KMS-11 (cell line): ENCODE results near the gene OXA1L.
A peak's percentile ranks its signal among the peaks of the same experiment; 100 is the strongest.
"Not testable (repeated sequence)": the region's sequence is repeated elsewhere in the genome, so short reads cannot be mapped to it uniquely, and the experiment has no call there.

ENCODE experiments used
- H2AFZ ChIP-seq: fragments of 200-600 bp; sonication (generic); 2 replicates; pipeline ENCODE4 v1.6.1; 2016; ENCODE audit warnings: antibody characterized with exemption, mixed run types, low read depth
- H3K27ac ChIP-seq: fragments of 200-600 bp; sonication (generic); 2 replicates; pipeline ENCODE4 v1.6.1; 2016; ENCODE audit warnings: mild to moderate bottlenecking, mixed run types
- H3K27me3 ChIP-seq: fragments of 200-600 bp; sonication (generic); 2 replicates; pipeline ENCODE4 v1.6.1; 2017; ENCODE audit warnings: mild to moderate bottlenecking, low read depth, mixed run types, moderate library complexity; ENCODE audit not compliant: insufficient read depth
- H3K36me3 ChIP-seq: fragments of 200-600 bp; sonication (generic); 2 replicates; pipeline ENCODE4 v1.6.1; 2017; ENCODE audit warnings: mild to moderate bottlenecking, mixed run types; ENCODE audit not compliant: insufficient read depth
- H3K4me1 ChIP-seq: fragments of 200-600 bp; sonication (generic); 2 replicates; pipeline ENCODE4 v1.6.1; 2016; ENCODE audit warnings: mild to moderate bottlenecking, low read depth, mixed run types; ENCODE audit not compliant: poor library complexity, severe bottlenecking
- H3K4me2 ChIP-seq: fragments of 200-600 bp; sonication (generic); 2 replicates; pipeline ENCODE4 v1.7.0; 2016; ENCODE audit warnings: mild to moderate bottlenecking, mixed run types
- H3K4me3 ChIP-seq: fragments of 200-600 bp; sonication (generic); IDR thresholded peaks from 2 replicates; pipeline ENCODE4 v1.6.1; 2017; ENCODE audit warnings: low read depth, low read length, mixed read lengths; ENCODE audit not compliant: insufficient read depth
- H3K79me2 ChIP-seq: fragments of 200-600 bp; sonication (generic); 2 replicates; pipeline ENCODE4 v1.6.1; 2016; ENCODE audit warnings: low read depth, mixed run types; ENCODE audit not compliant: insufficient read depth
- H3K9ac ChIP-seq: fragments of 200-600 bp; sonication (generic); 2 replicates; pipeline ENCODE4 v1.6.1; 2016; ENCODE audit warnings: mild to moderate bottlenecking, mixed run types
- H4K20me1 ChIP-seq: fragments of 200-600 bp; sonication (generic); 2 replicates; pipeline ENCODE4 v1.6.1; 2016; ENCODE audit warnings: mild to moderate bottlenecking, mixed run types; ENCODE audit not compliant: insufficient read depth
- TF ChIP-seq, protein P1 (sequence below): fragments of 200-600 bp; sonication (generic); conservative IDR thresholded peaks from 2 replicates; pipeline ENCODE4 v1.6.1; 2017; ENCODE audit warnings: low read depth, mild to moderate bottlenecking, antibody characterized with exemption, low read length, moderate library complexity, mixed read lengths

Gene OXA1L

DNA sequence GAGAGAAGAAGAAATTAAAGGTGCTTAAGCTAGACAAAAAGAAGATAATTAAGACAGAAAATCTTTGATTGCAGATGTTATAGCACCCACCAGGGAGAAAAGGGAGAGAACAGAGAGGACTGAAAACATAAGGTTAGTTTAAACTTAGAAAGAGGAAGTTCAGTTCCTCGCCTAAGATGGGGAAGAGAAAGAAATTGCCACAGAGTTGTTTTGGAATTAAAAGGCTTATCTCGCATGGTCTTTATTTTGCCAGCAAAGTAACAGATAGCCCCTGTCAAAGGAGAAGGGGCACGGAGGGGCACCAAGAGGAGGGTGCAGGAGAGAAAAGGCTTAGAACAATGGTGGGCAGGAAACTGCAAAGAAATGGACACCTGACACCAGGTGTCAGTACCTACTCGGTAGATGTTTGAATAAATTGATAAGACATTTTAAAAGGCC is 17.8 kb upstream of the OXA1L start:
- Histone ChIP-seq H3K4me3 (no peak overlapping the region), H4K20me1 (no peaks in the 10 kb centered on the region), H3K79me2 (no peaks in the 10 kb centered on the region), H3K27me3 (no peaks in the 10 kb centered on the region), H3K27ac (peak overlapping the region; percentile 99), H3K36me3 (no peaks in the 10 kb centered on the region), H3K4me2 (peak overlapping the region; percentile 38), H3K4me1 (peaks cover 62% of the 10 kb centered on the region), H2AFZ (peak overlapping the region; percentile 64), H3K9ac (peak overlapping the region; percentile 65; the same call in 1 of the 2 replicates)
- TF ChIP-seq, protein P1, sequence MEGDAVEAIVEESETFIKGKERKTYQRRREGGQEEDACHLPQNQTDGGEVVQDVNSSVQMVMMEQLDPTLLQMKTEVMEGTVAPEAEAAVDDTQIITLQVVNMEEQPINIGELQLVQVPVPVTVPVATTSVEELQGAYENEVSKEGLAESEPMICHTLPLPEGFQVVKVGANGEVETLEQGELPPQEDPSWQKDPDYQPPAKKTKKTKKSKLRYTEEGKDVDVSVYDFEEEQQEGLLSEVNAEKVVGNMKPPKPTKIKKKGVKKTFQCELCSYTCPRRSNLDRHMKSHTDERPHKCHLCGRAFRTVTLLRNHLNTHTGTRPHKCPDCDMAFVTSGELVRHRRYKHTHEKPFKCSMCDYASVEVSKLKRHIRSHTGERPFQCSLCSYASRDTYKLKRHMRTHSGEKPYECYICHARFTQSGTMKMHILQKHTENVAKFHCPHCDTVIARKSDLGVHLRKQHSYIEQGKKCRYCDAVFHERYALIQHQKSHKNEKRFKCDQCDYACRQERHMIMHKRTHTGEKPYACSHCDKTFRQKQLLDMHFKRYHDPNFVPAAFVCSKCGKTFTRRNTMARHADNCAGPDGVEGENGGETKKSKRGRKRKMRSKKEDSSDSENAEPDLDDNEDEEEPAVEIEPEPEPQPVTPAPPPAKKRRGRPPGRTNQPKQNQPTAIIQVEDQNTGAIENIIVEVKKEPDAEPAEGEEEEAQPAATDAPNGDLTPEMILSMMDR = no peak

- Histone ChIP-seq H3K79me2 (no peaks in the 10 kb centered on the region), H3K4me2 (peak overlapping the region; percentile 63), H3K4me1 (peaks cover 80% of the 10 kb centered on the region), H3K36me3 (no peaks in the 10 kb centered on the region), H3K4me3 (no peak overlapping the region), H4K20me1 (no peaks in the 10 kb centered on the region), H3K27ac (peak overlapping the region; percentile 60), H2AFZ (peak overlapping the region; percentile 22; the same call in 1 of the 2 replicates), H3K9ac (no peak overlapping the region; the same call in 1 of the 2 replicates), H3K27me3 (no peaks in the 10 kb centered on the region)
- TF ChIP-seq, protein P1 = no peak
These were observed 14.1 kb upstream of the OXA1L start for GRCh38 chr14:22752422-22752821.

GRCh38 chr14:22753586-22753985 is 12.9 kb upstream of the OXA1L start:
- H2AFZ ChIP-seq = peak overlapping the region; percentile 22; the same call in 1 of the 2 replicates
- H3K4me3 ChIP-seq = no peak overlapping the region
- H3K36me3 ChIP-seq = no peaks in the 10 kb centered on the region
- no peaks in the 10 kb centered on the region for H4K20me1 ChIP-seq
- H3K79me2 ChIP-seq = no peaks in the 10 kb centered on the region
- H3K27ac ChIP-seq = peak overlapping the region; percentile 35; the same call in 1 of the 2 replicates
- H3K4me2 ChIP-seq = peak overlapping the region; percentile 63
- H3K4me1 ChIP-seq = peaks cover 69% of the 10 kb centered on the region
- H3K27me3 ChIP-seq = no peaks in the 10 kb centered on the region
- TF ChIP-seq, protein P1 = no peak
- no peak overlapping the region; the same call in 1 of the 2 replicates for H3K9ac ChIP-seq

- H2AFZ ChIP-seq, H3K36me3 ChIP-seq, H3K4me3 ChIP-seq, H3K27me3 ChIP-seq, H4K20me1 ChIP-seq, H3K4me2 ChIP-seq, H3K27ac ChIP-seq, H3K9ac ChIP-seq, H3K79me2 ChIP-seq: not testable (repeated sequence)
- H3K4me1 ChIP-seq = peaks cover 23% of the 10 kb centered on the region
These were observed 8.4 kb upstream of the OXA1L start for GRCh38 chr14:22757972-22758650.

DNA sequence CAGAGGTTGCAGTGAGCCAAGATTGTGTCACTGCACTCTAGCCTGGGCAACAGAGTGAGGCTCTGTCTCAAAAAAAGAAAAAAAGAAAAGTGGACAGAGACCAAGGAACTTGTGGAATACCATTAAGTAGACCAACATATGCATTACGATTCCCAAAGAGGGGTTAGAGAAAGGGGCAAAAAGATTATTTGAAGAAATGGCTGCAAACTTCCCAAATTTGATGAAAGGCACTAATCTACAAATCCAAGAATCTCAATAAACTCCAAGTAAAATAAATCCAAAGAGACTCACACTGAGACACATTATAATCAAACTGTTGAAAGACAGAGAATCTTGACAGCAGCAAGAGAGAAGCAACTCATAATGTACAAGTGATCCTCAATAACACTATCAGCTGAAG is 4.8 kb upstream of the OXA1L start:
- Histone ChIP-seq H3K79me2 (peaks cover 5% of the 10 kb centered on the region; the same call in 1 of the 2 replicates), H3K4me1 (peaks cover 10% of the 10 kb centered on the region), H3K4me3 (no peak overlapping the region), H4K20me1 (no peaks in the 10 kb centered on the region), H3K9ac (no peak overlapping the region), H3K27ac (no peak overlapping the region), H3K4me2 (no peak overlapping the region), H2AFZ (no peak overlapping the region), H3K36me3 (no peaks in the 10 kb centered on the region), H3K27me3 (no peaks in the 10 kb centered on the region)
- TF ChIP-seq, protein P1 = no peak
